NCI-H446 (cell line): ENCODE measurements around the gene SLC7A14.
A peak's percentile ranks its signal among the peaks of the same experiment; 100 is the strongest.

Source experiments
- DNase-seq, 2 experiments: peaks; one replicate each; lab custom pipeline; 2025; lab: John Stamatoyannopoulos, UW

Gene SLC7A14

GRCh38 chr3:170426240-170426797 is 159.6 kb downstream of the SLC7A14 start:
- no peak for DNase-seq

GRCh38 chr3:170425491-170426239 is 160.2 kb downstream of the SLC7A14 start:
- no peak for DNase-seq

- no peak for DNase-seq
Measured at GRCh38 chr3:170424879-170425278, 161.0 kb downstream of the SLC7A14 start.

- DNase-seq = no peak
Measured at GRCh38 chr3:170423001-170423615, 162.8 kb downstream of the SLC7A14 start.

GRCh38 chr3:170421758-170422157 is 164.1 kb downstream of the SLC7A14 start:
- no peak for DNase-seq

- no peak for DNase-seq
Measured at GRCh38 chr3:170421111-170421641, 164.7 kb downstream of the SLC7A14 start.

GRCh38 chr3:170420307-170420821 is 165.5 kb downstream of the SLC7A14 start:
- no peak for DNase-seq

GRCh38 chr3:170419557-170420087 is 166.3 kb downstream of the SLC7A14 start:
- DNase-seq = no peak

GRCh38 chr3:170418422-170419398 is 167.2 kb downstream of the SLC7A14 start, which contains the start of gene CLDN11:
CLDN11 (plus strand) TSS chr3:170418868; CDS start chr3:170419067, 199 bp downstream.
- DNase-seq = no peak

GRCh38 chr3:170417090-170417489 is 168.8 kb downstream of the SLC7A14 start:
- no peak for DNase-seq

GRCh38 chr3:170414202-170414663 is 171.6 kb downstream of the SLC7A14 start:
- DNase-seq = peak; percentile 50 to 84

- DNase-seq = no peak
Measured at GRCh38 chr3:170413291-170413690, 172.6 kb downstream of the SLC7A14 start.

GRCh38 chr3:170410428-170411029 is 175.3 kb downstream of the SLC7A14 start:
- peak in 1 of 2 experiments; percentile 26 for DNase-seq
